HEK293 (cell line): ENCODE results near the gene IKZF2.

Experiments used
- CTCF ChIA-PET: fragments of 350-600 bp; formaldehyde crosslinking; extraction: SDS; loops from one replicate; lab custom pipeline; 2021; ENCODE audit warnings: antibody characterized with exemption; lab: Yijun Ruan, JAX
- POLR2A ChIA-PET: fragments of 300-600 bp; formaldehyde crosslinking; extraction: SDS; loops from one replicate; lab custom pipeline; 2020; ENCODE audit warnings: antibody characterized with exemption, inconsistent platforms; lab: Yijun Ruan, JAX
- H3K27ac ChIP-seq: fragments of 200-500 bp; sonication (Bioruptor generic); 2 replicates; pipeline ENCODE4 v1.5.1; 2014; ENCODE audit warnings: low read depth, low read length, control low read depth, inconsistent platforms; ENCODE audit errors: extremely low read depth
- H3K36me3 ChIP-seq, 2 experiments: fragments of 200-500 bp in 1 of 2; sonication (Bioruptor generic) in 1 of 2; 1 replicate in 1 of 2; 2 replicates in 1 of 2; pipeline ENCODE4 v1.5.1; 2014 to 2017; ENCODE audit warnings: inconsistent platforms in 2 of 2, low read length in 2 of 2; ENCODE audit not compliant: control insufficient read depth in 2 of 2, insufficient read depth in 1 of 2
- H3K4me1 ChIP-seq: fragments of 200-500 bp; sonication (Bioruptor generic); 2 replicates; pipeline ENCODE4 v1.5.1; 2014; ENCODE audit warnings: mild to moderate bottlenecking, low read length, inconsistent platforms; ENCODE audit not compliant: control insufficient read depth, insufficient read depth
- H3K4me3 ChIP-seq: 2 replicates; pipeline ENCODE4 v1.5.1; 2011; ENCODE audit warnings: low read depth, mild to moderate bottlenecking, control low read depth, low read length, moderate library complexity
- H3K9me3 ChIP-seq: fragments of 200-500 bp; sonication (Bioruptor generic); 2 replicates; pipeline ENCODE4 v1.5.1; 2014; ENCODE audit warnings: low read depth, low read length, inconsistent platforms; ENCODE audit not compliant: control insufficient read depth, insufficient read depth
- INSM2 ChIP-seq: fragments of 450-650 bp; formaldehyde crosslinking; IDR thresholded peaks from 2 replicates; pipeline ENCODE4 v1.5.1; 2016; ENCODE audit warnings: missing biosample characterization, missing genetic modification characterization
- KLF10 ChIP-seq: fragments of 450-650 bp; IDR thresholded peaks from 2 replicates; pipeline ENCODE4 v1.5.1; 2018; ENCODE audit warnings: missing biosample characterization, mild to moderate bottlenecking, missing genetic modification characterization
- PBX3 ChIP-seq: sonication (generic); formaldehyde crosslinking; IDR thresholded peaks from 2 replicates; pipeline ENCODE4 v1.8.1; 2022; ENCODE audit warnings: mild to moderate bottlenecking, moderate library complexity, missing genetic modification reagents
- ZBTB21 ChIP-seq: fragments of 450-650 bp; formaldehyde crosslinking; IDR thresholded peaks from 2 replicates; pipeline ENCODE4 v1.5.1; 2017; ENCODE audit warnings: missing biosample characterization, missing genetic modification characterization
- ZNF10 ChIP-seq: fragments of 450-650 bp; formaldehyde crosslinking; IDR thresholded peaks from 2 replicates; pipeline ENCODE4 v1.5.1; 2017; ENCODE audit warnings: missing biosample characterization, missing genetic modification characterization
- ZNF16 ChIP-seq: fragments of 450-650 bp; formaldehyde crosslinking; IDR thresholded peaks from 2 replicates; pipeline ENCODE4 v1.5.1; 2016; ENCODE audit warnings: low read depth, missing biosample characterization, missing genetic modification characterization
- ZNF169 ChIP-seq: fragments of 450-650 bp; formaldehyde crosslinking; IDR thresholded peaks from 2 replicates; pipeline ENCODE4 v1.5.1; 2016; ENCODE audit warnings: missing biosample characterization, missing genetic modification characterization
- ZNF292 ChIP-seq: fragments of 450-650 bp; formaldehyde crosslinking; IDR thresholded peaks from 2 replicates; pipeline ENCODE4 v1.5.1; 2016; ENCODE audit warnings: low read depth, missing biosample characterization, missing genetic modification characterization, borderline replicate concordance
- ZNF544 ChIP-seq: fragments of 450-650 bp; formaldehyde crosslinking; IDR thresholded peaks from 2 replicates; pipeline ENCODE4 v1.5.0; 2017; ENCODE audit warnings: missing biosample characterization, missing genetic modification characterization
- ZNF549 ChIP-seq: fragments of 450-650 bp; IDR thresholded peaks from 2 replicates; pipeline ENCODE4 v1.5.1; 2018; ENCODE audit warnings: missing biosample characterization, missing genetic modification characterization, mild to moderate bottlenecking, inconsistent platforms, moderate library complexity
- ZNF624 ChIP-seq: fragments of 450-650 bp; formaldehyde crosslinking; IDR thresholded peaks from 2 replicates; pipeline ENCODE4 v1.5.1; 2017; ENCODE audit warnings: missing biosample characterization, missing genetic modification characterization
- ZNF670 ChIP-seq: fragments of 450-650 bp; formaldehyde crosslinking; IDR thresholded peaks from 2 replicates; pipeline ENCODE4 v1.5.1; 2016; ENCODE audit warnings: missing biosample characterization, missing genetic modification characterization, low read depth
- ZSCAN16 ChIP-seq: fragments of 450-650 bp; formaldehyde crosslinking; IDR thresholded peaks from 2 replicates; pipeline ENCODE4 v1.5.1; 2016; ENCODE audit warnings: missing biosample characterization, missing genetic modification characterization
- ZSCAN30 ChIP-seq: fragments of 450-650 bp; IDR thresholded peaks from 2 replicates; pipeline ENCODE4 v1.5.1; 2018; ENCODE audit warnings: missing biosample characterization, mild to moderate bottlenecking, missing genetic modification characterization, moderate library complexity
- ZXDB ChIP-seq: fragments of 450-650 bp; formaldehyde crosslinking; IDR thresholded peaks from 2 replicates; pipeline ENCODE4 v1.5.1; 2016; ENCODE audit warnings: missing biosample characterization, missing genetic modification characterization
- TF ChIP-seq, protein P1 (sequence below): fragments of 450-650 bp; formaldehyde crosslinking; conservative IDR thresholded peaks from 2 replicates; pipeline ENCODE4 v1.5.1; 2016; ENCODE audit warnings: low read depth, missing biosample characterization, missing genetic modification characterization
- TF ChIP-seq, protein P2 (sequence below): fragments of 450-650 bp; formaldehyde crosslinking; IDR thresholded peaks from 2 replicates; pipeline ENCODE4 v1.5.1; 2016; ENCODE audit warnings: missing biosample characterization, missing genetic modification characterization, low read depth

The IKZF2 gene

DNA sequence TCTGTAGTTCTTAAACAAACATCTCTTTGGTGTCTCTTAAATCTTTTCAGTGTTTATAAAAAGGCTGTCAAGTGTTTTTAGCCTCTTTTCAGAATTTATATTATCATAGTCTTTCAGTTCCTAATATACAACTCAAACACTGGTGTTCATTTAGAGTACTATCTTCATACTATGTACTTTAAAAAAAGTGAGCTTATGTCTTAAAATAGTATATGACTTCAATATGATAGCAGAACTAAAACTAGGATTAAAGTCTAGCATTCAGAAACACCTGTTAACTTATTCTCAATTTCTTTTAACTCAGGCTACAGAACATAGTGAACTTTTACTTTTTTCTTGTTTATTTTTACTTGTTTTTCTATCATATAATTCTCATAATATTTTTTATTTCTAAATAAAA is 14.7 kb upstream of the IKZF2 start (continued):
- TF ChIP-seq, protein P1, sequence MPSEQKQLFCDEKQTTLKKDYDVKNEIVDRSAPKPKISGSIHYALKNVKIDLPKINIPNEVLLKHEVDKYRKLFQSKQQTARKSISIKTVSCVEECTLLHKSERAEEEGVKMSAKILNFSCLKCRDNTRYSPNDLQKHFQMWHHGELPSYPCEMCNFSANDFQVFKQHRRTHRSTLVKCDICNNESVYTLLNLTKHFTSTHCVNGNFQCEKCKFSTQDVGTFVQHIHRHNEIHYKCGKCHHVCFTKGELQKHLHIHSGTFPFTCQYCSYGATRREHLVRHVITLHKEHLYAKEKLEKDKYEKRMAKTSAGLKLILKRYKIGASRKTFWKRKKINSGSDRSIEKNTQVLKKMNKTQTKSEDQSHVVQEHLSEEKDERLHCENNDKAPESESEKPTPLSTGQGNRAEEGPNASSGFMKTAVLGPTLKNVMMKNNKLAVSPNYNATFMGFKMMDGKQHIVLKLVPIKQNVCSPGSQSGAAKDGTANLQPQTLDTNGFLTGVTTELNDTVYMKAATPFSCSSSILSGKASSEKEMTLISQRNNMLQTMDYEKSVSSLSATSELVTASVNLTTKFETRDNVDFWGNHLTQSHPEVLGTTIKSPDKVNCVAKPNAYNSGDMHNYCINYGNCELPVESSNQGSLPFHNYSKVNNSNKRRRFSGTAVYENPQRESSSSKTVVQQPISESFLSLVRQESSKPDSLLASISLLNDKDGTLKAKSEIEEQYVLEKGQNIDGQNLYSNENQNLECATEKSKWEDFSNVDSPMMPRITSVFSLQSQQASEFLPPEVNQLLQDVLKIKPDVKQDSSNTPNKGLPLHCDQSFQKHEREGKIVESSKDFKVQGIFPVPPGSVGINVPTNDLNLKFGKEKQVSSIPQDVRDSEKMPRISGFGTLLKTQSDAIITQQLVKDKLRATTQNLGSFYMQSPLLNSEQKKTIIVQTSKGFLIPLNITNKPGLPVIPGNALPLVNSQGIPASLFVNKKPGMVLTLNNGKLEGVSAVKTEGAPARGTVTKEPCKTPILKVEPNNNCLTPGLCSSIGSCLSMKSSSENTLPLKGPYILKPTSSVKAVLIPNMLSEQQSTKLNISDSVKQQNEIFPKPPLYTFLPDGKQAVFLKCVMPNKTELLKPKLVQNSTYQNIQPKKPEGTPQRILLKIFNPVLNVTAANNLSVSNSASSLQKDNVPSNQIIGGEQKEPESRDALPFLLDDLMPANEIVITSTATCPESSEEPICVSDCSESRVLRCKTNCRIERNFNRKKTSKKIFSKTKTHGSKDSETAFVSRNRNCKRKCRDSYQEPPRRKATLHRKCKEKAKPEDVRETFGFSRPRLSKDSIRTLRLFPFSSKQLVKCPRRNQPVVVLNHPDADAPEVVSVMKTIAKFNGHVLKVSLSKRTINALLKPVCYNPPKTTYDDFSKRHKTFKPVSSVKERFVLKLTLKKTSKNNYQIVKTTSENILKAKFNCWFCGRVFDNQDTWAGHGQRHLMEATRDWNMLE (tag by site-specific recombination) = no peak
- no peak for TF ChIP-seq ZNF624 (tag by site-specific recombination)

GRCh38 chr2:213164263-213164662 is 12.9 kb upstream of the IKZF2 start:
- Histone ChIP-seq H3K27ac (no peak overlapping the region), H3K9me3 (no peaks in the 10 kb centered on the region), H3K4me3 (no peak overlapping the region), H3K36me3 (no peaks in the 10 kb centered on the region), H3K4me1 (no peaks in the 10 kb centered on the region; the same call in 1 of the 2 replicates)
- ChIA-PET POLR2A (no interaction called here), CTCF (no interaction called here)
- TF ChIP-seq ZNF549 (tag by site-specific recombination) (no peak), ZNF169 (tag by site-specific recombination) (no peak), ZNF292 (tag by site-specific recombination) (no peak), ZNF16 (tag by site-specific recombination) (no peak), INSM2 (no peak)
- TF ChIP-seq, protein P2, sequence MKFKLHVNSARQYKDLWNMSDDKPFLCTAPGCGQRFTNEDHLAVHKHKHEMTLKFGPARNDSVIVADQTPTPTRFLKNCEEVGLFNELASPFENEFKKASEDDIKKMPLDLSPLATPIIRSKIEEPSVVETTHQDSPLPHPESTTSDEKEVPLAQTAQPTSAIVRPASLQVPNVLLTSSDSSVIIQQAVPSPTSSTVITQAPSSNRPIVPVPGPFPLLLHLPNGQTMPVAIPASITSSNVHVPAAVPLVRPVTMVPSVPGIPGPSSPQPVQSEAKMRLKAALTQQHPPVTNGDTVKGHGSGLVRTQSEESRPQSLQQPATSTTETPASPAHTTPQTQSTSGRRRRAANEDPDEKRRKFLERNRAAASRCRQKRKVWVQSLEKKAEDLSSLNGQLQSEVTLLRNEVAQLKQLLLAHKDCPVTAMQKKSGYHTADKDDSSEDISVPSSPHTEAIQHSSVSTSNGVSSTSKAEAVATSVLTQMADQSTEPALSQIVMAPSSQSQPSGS (tag by site-specific recombination) = no peak

DNA sequence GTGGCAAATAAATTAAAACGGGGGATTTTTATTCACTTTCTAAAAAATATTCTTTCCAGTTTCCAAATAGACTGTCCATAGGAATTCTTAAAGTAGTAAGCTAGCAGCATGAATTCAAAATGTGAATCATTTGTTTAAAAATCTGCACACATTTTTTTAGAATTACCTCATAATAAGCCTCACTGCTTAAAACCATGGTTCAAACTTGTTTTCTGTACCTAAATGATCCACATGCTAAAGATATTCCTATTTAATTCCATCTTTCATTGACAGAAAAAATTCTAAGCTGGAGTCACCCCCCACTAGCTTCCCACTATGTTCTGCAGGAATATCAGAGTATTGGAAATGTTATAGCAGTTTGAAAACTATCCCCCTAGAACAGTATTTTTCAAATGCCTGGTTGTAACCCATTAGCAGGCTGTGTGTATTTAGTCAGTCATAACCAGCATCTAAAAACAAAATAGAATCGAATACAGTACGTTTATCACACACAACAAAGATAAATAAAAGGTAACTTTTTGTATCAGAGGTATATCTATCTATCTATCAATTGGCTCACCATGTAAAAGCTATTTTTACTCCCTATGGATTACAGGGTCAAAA is 11.2 kb upstream of the IKZF2 start:
- H3K4me3 ChIP-seq = no peak overlapping the region
- H3K27ac ChIP-seq = no peak overlapping the region
- TF ChIP-seq KLF10 (tag by site-specific recombination) = no peak
- TF ChIP-seq ZSCAN30 (tag by site-specific recombination) = no peak
- TF ChIP-seq ZNF10 (tag by site-specific recombination) = no peak
- TF ChIP-seq ZSCAN16 (tag by site-specific recombination) = no peak
- TF ChIP-seq ZBTB21 = no peak
- no peak for TF ChIP-seq ZNF544
- TF ChIP-seq ZNF670 (tag by site-specific recombination) = no peak
- TF ChIP-seq PBX3 (CRISPR knock-in tag) = no peak
- no peak for TF ChIP-seq ZXDB
- no peaks in the 10 kb centered on the region for H3K36me3 ChIP-seq
- H3K9me3 ChIP-seq = no peaks in the 10 kb centered on the region
- no peaks in the 10 kb centered on the region; the same call in 1 of the 2 replicates for H3K4me1 ChIP-seq
- POLR2A ChIA-PET = no interaction called here
- CTCF ChIA-PET = interaction anchor here (0.5 to 1.4 kb wide), 5 partner anchors 9 to 299 kb away, joined by 3 to 6 read pairs (median 3); no protein-coding TSS in a partner anchor
